Gastroesophageal sphincter (tissue), 3 donors: ENCODE data around the gene PLA2G4A.

Experiments used
- CTCF ChIP-seq, 4 experiments: fragments of 200-600 bp in 2 of 4; fragments of 450-650 bp in 2 of 4; sonication (generic) in 1 of 4; IDR thresholded peaks; one replicate each; pipeline ENCODE4 v1.5.1; 2017 to 2019; ENCODE audit warnings: antibody characterized with exemption in 4 of 4, mild to moderate bottlenecking in 2 of 4, moderate library complexity in 2 of 4
- EP300 ChIP-seq: sonication (generic); formaldehyde crosslinking; IDR thresholded peaks from one replicate; pipeline ENCODE4 v1.6.1; 2017; ENCODE audit warnings: antibody characterized with exemption, mild to moderate bottlenecking
- POLR2A ChIP-seq, 2 donors: fragments of 450-650 bp; IDR thresholded peaks; one replicate each; pipeline ENCODE4 v1.6.1; 2017; ENCODE audit warnings: antibody characterized with exemption in 2 of 2, mild to moderate bottlenecking in 2 of 2, moderate library complexity in 1 of 2

DNA sequence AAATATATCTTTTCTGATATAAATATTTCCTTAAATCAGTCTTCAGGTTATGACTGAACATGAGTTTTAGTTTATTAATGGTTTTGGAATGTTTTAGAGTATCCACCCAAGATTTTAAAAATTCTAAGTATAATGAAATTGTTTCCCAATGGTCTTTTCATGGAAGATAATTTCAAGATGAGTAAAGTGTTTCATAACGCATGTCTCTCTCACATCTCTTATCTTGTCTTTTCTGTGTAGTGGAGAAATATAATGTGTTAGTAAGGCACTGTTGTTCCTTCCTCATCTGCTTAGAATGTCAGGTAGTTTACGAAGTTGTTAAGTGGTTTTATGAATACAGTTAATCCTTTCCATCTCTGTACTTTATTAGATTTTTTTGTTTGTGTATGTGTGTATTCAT is 49.6 kb downstream of the PLA2G4A start:
- TF ChIP-seq EP300 (no peak), POLR2A (IDR thresholded peaks at IDR 0.05) (no peak), CTCF (IDR thresholded peaks at IDR 0.05) (no peak)
